ENCODE results near the gene C1QTNF7.

C1QTNF7 gene

GRCh38 chr4:15466596-15466995 is 38.8 kb downstream of the C1QTNF7 start:
- DNase-seq = no peak

GRCh38 chr4:15469402-15470127 is 41.7 kb downstream of the C1QTNF7 start, which contains the start of gene CC2D2A:
Gene CC2D2A, plus strand, starts transcription at chr4:15469882. Its CDS starts 6,051 bp downstream, at chr4:15475933.
- DNase-seq = no peak

- no peak for DNase-seq
These were observed 42.3 kb downstream of the C1QTNF7 start for GRCh38 chr4:15470128-15470475.

- DNase-seq = no peak
These were observed 48.6 kb downstream of the C1QTNF7 start for GRCh38 chr4:15476396-15476795.

- no peak for DNase-seq
These were observed 50.9 kb downstream of the C1QTNF7 start for GRCh38 chr4:15478724-15479088.

GRCh38 chr4:15479089-15479912 is 51.5 kb downstream of the C1QTNF7 start:
- peak; percentile 63 for DNase-seq

- DNase-seq = no peak
These were observed 52.0 kb downstream of the C1QTNF7 start for GRCh38 chr4:15479913-15480185.

- DNase-seq = no peak
These were observed 54.3 kb downstream of the C1QTNF7 start for GRCh38 chr4:15481961-15482745.

- no peak for DNase-seq
These were observed 55.0 kb downstream of the C1QTNF7 start for GRCh38 chr4:15482842-15483241.

GRCh38 chr4:15488136-15488535 is 60.3 kb downstream of the C1QTNF7 start:
- no peak for DNase-seq

- no peak for DNase-seq
These were observed 61.0 kb downstream of the C1QTNF7 start for GRCh38 chr4:15488658-15489470.

- no peak for DNase-seq
These were observed 61.7 kb downstream of the C1QTNF7 start for GRCh38 chr4:15489551-15489950.

- DNase-seq = no peak
These were observed 65.6 kb downstream of the C1QTNF7 start for GRCh38 chr4:15493411-15493810.

- DNase-seq = no peak
These were observed 67.8 kb downstream of the C1QTNF7 start for GRCh38 chr4:15495621-15496020.
